ENCODE results near the gene MTIF2. TPM values are rescaled to one million over a fixed set of nuclear protein-coding genes. Genes with fewer than 3 reads are reported as not detected.

Gene MTIF2
- polyA plus RNA-seq = 25.2 and 26.7 TPM in 2 replicates

DNA sequence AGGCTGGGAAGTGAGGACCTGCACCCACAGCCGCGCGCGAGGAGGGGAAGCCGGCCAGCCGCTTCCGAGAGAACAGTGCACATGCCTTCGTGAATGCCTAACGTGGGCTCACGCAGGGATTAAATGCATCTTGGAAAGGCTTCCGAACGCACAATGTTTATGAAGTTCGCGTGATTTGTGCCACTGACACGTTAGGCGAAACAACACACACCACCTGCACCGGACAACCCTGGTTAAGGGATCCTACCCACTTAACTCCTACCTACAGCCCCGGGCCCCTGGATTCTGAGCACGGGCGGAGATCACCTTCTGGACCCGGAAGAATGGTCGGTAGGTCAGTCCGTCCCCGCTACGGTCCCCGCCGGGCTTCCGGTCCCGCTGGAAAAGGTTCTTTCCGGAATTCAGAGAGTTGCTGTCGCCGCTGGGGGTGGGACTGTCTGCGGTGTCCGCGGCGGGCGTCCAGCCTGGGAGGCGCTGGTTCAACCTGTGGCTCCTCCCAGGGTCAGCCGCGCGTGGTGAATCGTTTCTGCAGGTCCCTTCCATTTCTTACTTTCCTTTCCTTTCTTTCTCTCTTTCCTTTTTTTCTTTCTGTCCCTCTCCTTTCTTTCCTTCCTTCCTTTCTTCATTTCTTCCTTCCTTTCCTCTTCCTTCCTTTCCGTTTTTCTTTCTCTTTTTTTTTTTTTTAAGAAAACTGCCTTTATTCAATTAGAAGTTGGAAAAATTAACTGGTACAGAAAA lies at the start of gene MTIF2:
MTIF2 (minus strand) TSS at position 325 of the 738 bp plus-strand sequence. CDS start 5,373 bp downstream, outside the sequence.

GRCh38 chr2:55232084-55232862 lies 36.8 kb downstream of the MTIF2 start, which contains the start of the genes CLHC1 and RPS27A:
TSS of gene CLHC1 (minus strand) at chr2:55232293. CDS start at chr2:55222411, 9,882 bp downstream.
TSS of gene RPS27A (plus strand) at chr2:55232688. CDS start at chr2:55232825, 137 bp downstream.

Other genes starting within 250 kb of the MTIF2 start
- 2,751 and 3,678 TPM in 2 replicates for gene RTN4, start 218.8 kb downstream of the MTIF2 start, polyA plus RNA-seq
- 3.0 and 9.3 TPM in 2 replicates for gene CLHC1, start 36.9 kb downstream of the MTIF2 start, polyA plus RNA-seq
- gene RPS27A, start 36.5 kb downstream of the MTIF2 start, polyA plus RNA-seq = 923 and 947 TPM in 2 replicates
- gene CCDC88A, start 150.6 kb upstream of the MTIF2 start, polyA plus RNA-seq = 239 and 283 TPM in 2 replicates